ENCODE measurements around the gene KRCC1. TPM values are rescaled to one million over a fixed set of nuclear protein-coding genes. Genes with fewer than 3 reads are reported as not detected.
"Not testable (repeated sequence)": the region's sequence is repeated elsewhere in the genome, so short reads cannot be mapped to it uniquely, and the experiment has no call there.

KRCC1 gene
- total RNA-seq, 1 donor: 43.2 TPM

GRCh38 chr2:88006912-88007439 is 48.6 kb downstream of the KRCC1 start:
- H3K4me3 ChIP-seq (ENCODE audit: low read depth, low read length): no peak overlapping the region
- DNase-seq (ENCODE audit: low read depth): no peak
- TF ChIP-seq CTCF (IDR thresholded peaks at IDR 0.05; ENCODE audit: insufficient read depth, low read length): no peak

GRCh38 chr2:88005776-88006175 is 49.8 kb downstream of the KRCC1 start:
- no peak for TF ChIP-seq CTCF (IDR thresholded peaks at IDR 0.05; ENCODE audit: insufficient read depth, low read length)
- no peak for DNase-seq (ENCODE audit: low read depth)
- no peak overlapping the region for H3K4me3 ChIP-seq (ENCODE audit: low read depth, low read length)

- no peak overlapping the region for H3K4me3 ChIP-seq (ENCODE audit: low read depth, low read length)
- no peak for DNase-seq (ENCODE audit: low read depth)
- TF ChIP-seq CTCF (IDR thresholded peaks at IDR 0.05; ENCODE audit: insufficient read depth, low read length): no peak
Observed at GRCh38 chr2:88003074-88003755, 52.4 kb downstream of the KRCC1 start.

- DNase-seq (ENCODE audit: low read depth): no peak
- no peak for TF ChIP-seq CTCF (IDR thresholded peaks at IDR 0.05; ENCODE audit: insufficient read depth, low read length)
- H3K4me3 ChIP-seq (ENCODE audit: low read depth, low read length): no peak overlapping the region
Observed at GRCh38 chr2:88002359-88002707, 53.2 kb downstream of the KRCC1 start.

GRCh38 chr2:88000474-88000873 is 55.1 kb downstream of the KRCC1 start:
- H3K4me3 ChIP-seq (ENCODE audit: low read depth, low read length); DNase-seq (ENCODE audit: low read depth): not testable (repeated sequence)

- no peak for DNase-seq (ENCODE audit: low read depth)
- no peak for TF ChIP-seq CTCF (IDR thresholded peaks at IDR 0.05; ENCODE audit: insufficient read depth, low read length)
- no peak overlapping the region for H3K4me3 ChIP-seq (ENCODE audit: low read depth, low read length)
Observed at GRCh38 chr2:87996570-87996969, 59.0 kb downstream of the KRCC1 start.

- no peak overlapping the region for H3K4me3 ChIP-seq (ENCODE audit: low read depth, low read length)
- DNase-seq (ENCODE audit: low read depth): no peak
- TF ChIP-seq CTCF (IDR thresholded peaks at IDR 0.05; ENCODE audit: insufficient read depth, low read length): no peak
Observed at GRCh38 chr2:87995756-87996155, 59.8 kb downstream of the KRCC1 start.

GRCh38 chr2:87994304-87994850 is 61.2 kb downstream of the KRCC1 start:
- DNase-seq (ENCODE audit: low read depth); H3K4me3 ChIP-seq (ENCODE audit: low read depth, low read length): not testable (repeated sequence)

GRCh38 chr2:87992569-87992968 is 63.0 kb downstream of the KRCC1 start:
- H3K4me3 ChIP-seq (ENCODE audit: low read depth, low read length); DNase-seq (ENCODE audit: low read depth): not testable (repeated sequence)

GRCh38 chr2:87987473-87987872 is 68.1 kb downstream of the KRCC1 start:
- DNase-seq (ENCODE audit: low read depth); H3K4me3 ChIP-seq (ENCODE audit: low read depth, low read length): not testable (repeated sequence)

GRCh38 chr2:87985902-87986301 is 69.7 kb downstream of the KRCC1 start:
- not testable (repeated sequence) for H3K4me3 ChIP-seq (ENCODE audit: low read depth, low read length); DNase-seq (ENCODE audit: low read depth)
